Peyer's patch (tissue), 4 donors: ENCODE results near the gene CDH11. TPM values are rescaled to one million over a fixed set of nuclear protein-coding genes. Genes with fewer than 3 reads are reported as not detected.

Experiments used
- DNase-seq, 3 donors: peaks; one replicate each; pipeline ENCODE4 v3.0.0-alpha.2; 2017 to 2019
- H3K27ac ChIP-seq, 4 donors: fragments of 200-600 bp; sonication (generic); one replicate each; pipeline ENCODE4 v1.5.1; 2016 to 2019
- H3K27me3 ChIP-seq, 2 donors: fragments of 200-600 bp; sonication (generic); one replicate each; pipeline ENCODE4 v1.5.1; 2019
- H3K36me3 ChIP-seq, 3 donors: fragments of 200-600 bp; sonication (generic); one replicate each; pipeline ENCODE4 v1.5.1; 2016 to 2019
- H3K4me1 ChIP-seq, 4 donors: fragments of 200-600 bp; sonication (generic); one replicate each; pipeline ENCODE4 v1.5.1; 2016 to 2019
- H3K4me3 ChIP-seq, 4 donors: fragments of 200-600 bp; sonication (generic); 1 replicate in 3 of 4; 2 replicates in 1 of 4; pipeline ENCODE4 v1.5.1; 2016 to 2019; ENCODE audit warnings: mild to moderate bottlenecking in 1 of 4
- H3K9me3 ChIP-seq, 4 donors: fragments of 200-600 bp; sonication (generic); one replicate each; pipeline ENCODE4 v1.5.1; 2016 to 2019; ENCODE audit warnings: mild to moderate bottlenecking in 1 of 4
- POLR2A ChIP-seq, 2 donors: fragments of 450-650 bp; IDR thresholded peaks; one replicate each; pipeline ENCODE4 v1.5.1; 2017; ENCODE audit warnings: antibody characterized with exemption in 2 of 2, mild to moderate bottlenecking in 2 of 2, moderate library complexity in 2 of 2
- total RNA-seq, 4 donors: library from RNA; depleted of rRNA; stranded (reverse); fragments of >200 nt; gene quantifications; one replicate each; pipeline ENCODE4 v1.1.0, GENCODE V29; 2016
- TF ChIP-seq, protein P1 (sequence below), 6 experiments: fragments of 450-650 bp in 4 of 6; fragments of 200-600 bp in 2 of 6; sonication (generic) in 1 of 6; IDR thresholded peaks; one replicate each; pipeline ENCODE4 v1.5.1; 2017 to 2019; ENCODE audit warnings: antibody characterized with exemption in 6 of 6, mild to moderate bottlenecking in 3 of 6, moderate library complexity in 1 of 6

CDH11 gene
- 10 to 100 TPM in 1 of 4 donors, 1 to 10 TPM in 3; 2.1 to 16.5 (median 4.9) TPM for total RNA-seq

- TF ChIP-seq POLR2A (IDR thresholded peaks at IDR 0.05) = no peak
- TF ChIP-seq, protein P1, sequence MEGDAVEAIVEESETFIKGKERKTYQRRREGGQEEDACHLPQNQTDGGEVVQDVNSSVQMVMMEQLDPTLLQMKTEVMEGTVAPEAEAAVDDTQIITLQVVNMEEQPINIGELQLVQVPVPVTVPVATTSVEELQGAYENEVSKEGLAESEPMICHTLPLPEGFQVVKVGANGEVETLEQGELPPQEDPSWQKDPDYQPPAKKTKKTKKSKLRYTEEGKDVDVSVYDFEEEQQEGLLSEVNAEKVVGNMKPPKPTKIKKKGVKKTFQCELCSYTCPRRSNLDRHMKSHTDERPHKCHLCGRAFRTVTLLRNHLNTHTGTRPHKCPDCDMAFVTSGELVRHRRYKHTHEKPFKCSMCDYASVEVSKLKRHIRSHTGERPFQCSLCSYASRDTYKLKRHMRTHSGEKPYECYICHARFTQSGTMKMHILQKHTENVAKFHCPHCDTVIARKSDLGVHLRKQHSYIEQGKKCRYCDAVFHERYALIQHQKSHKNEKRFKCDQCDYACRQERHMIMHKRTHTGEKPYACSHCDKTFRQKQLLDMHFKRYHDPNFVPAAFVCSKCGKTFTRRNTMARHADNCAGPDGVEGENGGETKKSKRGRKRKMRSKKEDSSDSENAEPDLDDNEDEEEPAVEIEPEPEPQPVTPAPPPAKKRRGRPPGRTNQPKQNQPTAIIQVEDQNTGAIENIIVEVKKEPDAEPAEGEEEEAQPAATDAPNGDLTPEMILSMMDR (IDR thresholded peaks at IDR 0.05) = peak in 2 of 6 experiments; percentile 16 to 20
- no peaks in the 10 kb centered on the region for H3K9me3 ChIP-seq
- no peaks in the 10 kb centered on the region for H3K36me3 ChIP-seq
- H3K4me3 ChIP-seq = peak within 1 kb of the TSS; percentile 33 to 53 (median 40)
- H3K27me3 ChIP-seq = peaks cover 0 to 6% of the 10 kb centered on the region in 2 donors
- H3K27ac ChIP-seq = peak within 1 kb of the TSS; percentile 69 to 89 (median 78)
- DNase-seq = peak in 2 of 3 donors; percentile 49 to 54
- peaks cover 0 to 12% (median 0%) of the 10 kb centered on the region in 4 donors for H3K4me1 ChIP-seq
Measured at GRCh38 chr16:65121870-65122723, at the start of gene CDH11. Gene CDH11, minus strand, starts transcription at chr16:65122063. Its CDS starts 117,194 bp downstream, at chr16:65004869.

- no peaks in the 10 kb centered on the region for H3K9me3 ChIP-seq
- no peak for DNase-seq
- no peaks in the 10 kb centered on the region for H3K4me1 ChIP-seq
- TF ChIP-seq, protein P1 (IDR thresholded peaks at IDR 0.05) = no peak
- no peak for TF ChIP-seq POLR2A (IDR thresholded peaks at IDR 0.05)
- H3K36me3 ChIP-seq = no peaks in the 10 kb centered on the region
- no peak overlapping the region for H3K27ac ChIP-seq
- no peak overlapping the region for H3K4me3 ChIP-seq
- no peaks in the 10 kb centered on the region for H3K27me3 ChIP-seq
Measured at GRCh38 chr16:65154321-65154720, 32.5 kb upstream of the CDH11 start.

DNA sequence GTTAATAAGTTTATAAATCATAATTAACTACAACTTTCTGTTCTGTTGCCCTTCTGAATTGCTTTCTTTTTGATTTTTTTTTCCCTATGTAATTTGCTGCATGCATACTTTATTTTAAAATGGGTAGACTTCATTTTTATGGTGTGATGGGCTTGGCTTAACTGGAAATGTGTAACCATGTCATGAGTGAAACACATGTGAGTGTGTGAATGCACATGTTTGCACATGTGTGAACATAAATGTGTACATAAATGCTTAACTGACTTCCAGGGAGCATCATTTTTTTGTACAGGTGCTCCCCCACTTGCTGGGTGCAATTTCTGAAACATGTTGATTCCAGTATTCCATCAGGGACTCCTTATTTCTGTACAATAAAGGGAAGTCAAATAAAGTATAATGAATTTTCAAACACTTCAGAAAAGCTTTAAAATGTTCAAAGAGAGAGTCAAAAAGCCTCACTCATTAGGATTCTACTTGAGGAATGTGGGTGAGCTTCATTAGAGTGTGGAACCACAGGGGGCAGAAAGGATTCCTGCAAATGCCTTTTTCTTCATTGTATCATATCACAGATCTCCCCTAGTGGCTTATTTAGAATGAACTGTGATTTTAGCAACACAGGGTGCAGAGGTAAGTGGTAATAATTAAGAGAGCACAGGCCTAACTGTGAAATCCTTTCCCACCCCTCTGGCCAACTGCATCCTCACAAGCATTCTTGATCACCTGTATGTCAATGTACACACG lies 31.7 kb upstream of the CDH11 start:
- TF ChIP-seq, protein P1 (IDR thresholded peaks at IDR 0.05) = no peak
- no peak for TF ChIP-seq POLR2A (IDR thresholded peaks at IDR 0.05)
- no peaks in the 10 kb centered on the region for H3K36me3 ChIP-seq
- H3K9me3 ChIP-seq = no peaks in the 10 kb centered on the region
- no peak overlapping the region for H3K4me3 ChIP-seq
- no peaks in the 10 kb centered on the region for H3K27me3 ChIP-seq
- DNase-seq = no peak
- H3K27ac ChIP-seq = no peak overlapping the region
- H3K4me1 ChIP-seq = no peaks in the 10 kb centered on the region

DNA sequence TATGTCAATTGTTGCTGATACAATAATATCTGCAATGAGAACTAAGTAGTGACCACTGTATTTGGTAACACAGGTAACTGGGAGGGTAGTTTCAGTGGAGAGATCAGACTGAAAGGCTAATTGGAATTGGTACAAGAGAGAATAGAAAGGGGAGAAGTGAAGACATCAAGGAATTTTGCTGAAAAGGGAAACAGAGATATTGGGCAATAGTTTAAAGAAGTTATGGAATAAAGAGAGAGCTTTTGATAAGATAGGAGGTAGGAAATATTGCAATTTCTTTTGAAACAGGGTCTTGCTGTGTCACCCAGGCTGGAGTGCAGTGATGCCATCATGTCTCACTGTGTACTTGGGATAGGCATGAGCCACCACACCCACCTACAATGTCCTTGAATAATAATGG lies 26.9 kb upstream of the CDH11 start:
- no peak overlapping the region for H3K27ac ChIP-seq
- TF ChIP-seq, protein P1 (IDR thresholded peaks at IDR 0.05) = no peak
- TF ChIP-seq POLR2A (IDR thresholded peaks at IDR 0.05) = no peak
- H3K4me1 ChIP-seq = no peaks in the 10 kb centered on the region
- DNase-seq = no peak
- H3K36me3 ChIP-seq = no peaks in the 10 kb centered on the region
- no peaks in the 10 kb centered on the region for H3K9me3 ChIP-seq
- no peak overlapping the region for H3K4me3 ChIP-seq
- H3K27me3 ChIP-seq = no peaks in the 10 kb centered on the region

GRCh38 chr16:65142276-65142675 lies 20.4 kb upstream of the CDH11 start:
- Histone ChIP-seq H3K4me3 (no peak overlapping the region), H3K9me3 (no peaks in the 10 kb centered on the region), H3K27ac (no peak overlapping the region), H3K36me3 (no peaks in the 10 kb centered on the region), H3K27me3 (no peaks in the 10 kb centered on the region), H3K4me1 (no peaks in the 10 kb centered on the region)
- no peak for TF ChIP-seq POLR2A (IDR thresholded peaks at IDR 0.05)
- TF ChIP-seq, protein P1 (IDR thresholded peaks at IDR 0.05) = no peak
- DNase-seq = no peak
